IPS DF 19.7 (cell line): Measurements from ENCODE around the gene ADARB1.
"Not testable (repeated sequence)": the region's sequence is repeated elsewhere in the genome, so short reads cannot be mapped to it uniquely, and the experiment has no call there.

Experiments
- DNase-seq: peaks from one replicate; pipeline ENCODE4 v3.0.0-alpha.2; 2013; ENCODE audit warnings: low read depth, low spot score

Gene ADARB1

DNA sequence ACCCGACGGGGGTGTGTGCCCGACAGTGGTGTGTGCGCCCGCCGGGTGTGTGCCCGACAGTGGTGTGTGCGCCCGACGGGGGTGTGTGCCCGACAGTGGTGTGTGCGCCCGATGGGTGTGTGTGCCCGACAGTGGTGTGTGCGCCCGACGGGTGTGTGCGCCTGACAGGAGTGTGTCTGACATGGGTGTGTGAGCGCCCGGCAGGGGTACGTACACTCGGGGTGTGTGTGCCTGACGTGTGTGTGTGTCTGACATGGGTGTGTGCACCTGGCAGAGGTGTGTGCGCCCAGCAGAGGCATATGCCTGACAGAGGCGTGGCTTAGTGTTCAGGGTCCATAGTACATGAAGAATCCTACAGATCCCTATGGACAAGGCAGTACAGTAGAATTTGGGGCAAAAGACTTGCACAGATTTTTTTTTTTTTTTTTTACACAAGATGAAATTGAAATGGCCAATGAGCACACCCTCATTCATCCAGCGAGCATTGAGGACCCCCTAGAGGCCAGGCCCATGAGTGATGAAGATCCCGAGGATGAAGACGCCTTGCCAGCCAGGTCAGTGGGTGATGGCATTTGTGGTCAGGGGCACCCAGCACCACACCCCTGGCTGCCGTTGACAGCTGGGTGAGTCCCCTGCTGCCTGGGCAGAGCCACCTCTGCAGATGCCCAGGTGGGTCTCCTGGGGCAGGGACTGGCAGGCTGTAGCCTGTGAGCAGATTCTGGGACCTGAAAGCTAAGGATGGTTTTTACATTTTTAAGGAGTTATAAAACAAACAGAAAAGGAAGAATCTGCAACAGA is 60.1 kb downstream of the ADARB1 start:
- no peak for DNase-seq

DNA sequence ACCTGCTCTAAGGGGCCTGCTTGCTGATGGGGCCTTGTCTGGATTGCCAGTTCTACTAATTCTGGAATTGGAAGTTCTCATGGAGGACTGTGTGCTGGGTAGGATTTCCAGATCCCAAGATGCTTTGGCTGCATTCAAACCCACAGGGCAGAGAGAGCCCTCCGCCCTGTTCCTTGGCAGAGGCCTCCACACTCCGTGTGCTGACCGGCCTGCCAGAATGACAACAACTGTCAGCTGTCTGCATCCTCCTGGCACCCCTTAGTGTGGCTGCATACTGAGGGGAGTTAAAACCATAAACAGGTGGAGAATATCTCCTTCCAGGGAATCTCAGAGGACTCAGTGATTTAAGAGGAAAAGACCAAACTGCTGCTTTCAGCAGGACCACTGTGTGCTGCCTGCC is 60.7 kb downstream of the ADARB1 start:
- DNase-seq, result no peak

DNA sequence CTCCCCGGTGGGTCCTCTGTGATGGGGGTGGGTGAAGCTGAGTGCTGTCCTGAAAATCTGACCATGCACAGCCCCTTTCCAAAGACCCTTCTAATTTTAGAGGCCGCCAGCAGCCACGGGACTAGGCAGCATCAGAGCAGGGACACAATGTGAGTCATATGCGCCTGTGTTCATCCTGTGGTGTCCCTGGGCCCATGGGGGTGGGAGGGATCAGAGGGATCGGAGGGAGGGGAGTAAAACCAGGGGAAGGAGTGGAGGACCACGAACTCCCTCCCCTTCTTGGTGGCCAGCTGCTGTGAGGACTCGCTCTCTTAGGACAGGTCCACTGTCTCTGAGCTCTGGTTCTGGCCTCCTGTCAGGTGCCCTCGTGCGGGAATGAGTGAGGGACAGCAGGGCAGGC is 61.5 kb downstream of the ADARB1 start:
- DNase-seq, result no peak

DNA sequence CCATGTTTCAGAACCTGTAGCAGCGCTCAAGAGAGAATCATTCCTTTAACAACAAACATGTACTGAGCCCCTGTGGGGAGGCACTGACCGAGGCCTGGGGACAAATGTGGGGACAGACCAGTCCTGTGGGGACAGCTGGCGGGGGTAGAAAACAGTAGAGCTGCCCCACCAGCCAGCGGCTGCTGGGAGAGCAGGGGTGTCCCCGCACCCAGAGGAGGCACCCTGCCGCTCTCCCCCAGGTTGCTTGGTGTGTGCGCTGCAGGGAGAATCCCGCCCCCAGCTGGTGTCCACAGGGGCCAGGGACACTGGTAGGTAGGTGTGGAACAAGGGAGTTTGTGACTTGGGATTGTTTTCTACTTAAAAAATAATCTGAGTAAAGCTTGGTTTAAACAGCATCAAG is 62.1 kb downstream of the ADARB1 start:
- no peak for DNase-seq

DNA sequence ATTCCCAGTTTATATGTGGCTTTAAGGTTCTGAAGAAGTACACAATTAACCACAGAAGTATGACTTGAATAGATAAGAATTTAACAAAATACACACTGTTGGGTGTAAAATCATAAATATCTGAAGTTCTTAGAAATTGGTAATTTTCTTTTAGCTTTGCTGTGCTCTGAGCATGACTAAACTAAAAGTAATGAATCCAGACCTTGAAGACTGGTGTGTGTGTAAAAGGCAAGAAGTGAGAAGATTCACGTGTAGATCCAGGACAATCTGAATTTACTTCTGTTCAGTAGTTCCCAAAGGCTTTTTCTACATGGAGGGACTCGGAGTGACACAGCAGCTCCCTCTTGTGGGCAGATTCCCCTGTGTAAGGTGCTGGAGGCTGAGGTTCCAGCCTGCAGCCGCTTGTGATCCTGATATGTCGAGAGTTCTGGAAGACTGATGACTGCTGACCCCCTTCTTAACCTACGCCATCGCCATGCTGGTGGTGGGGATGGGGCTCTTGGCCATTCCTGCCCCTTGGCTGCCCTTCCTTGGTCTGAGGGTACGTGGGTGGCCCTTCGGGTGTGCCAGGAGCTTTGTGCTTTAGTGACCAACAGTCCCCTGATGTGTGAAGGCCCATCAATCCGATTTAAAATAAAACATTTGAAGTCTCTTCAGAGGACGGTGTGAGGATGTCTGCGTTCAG is 62.7 kb downstream of the ADARB1 start:
- DNase-seq, result peak; percentile 56

DNA sequence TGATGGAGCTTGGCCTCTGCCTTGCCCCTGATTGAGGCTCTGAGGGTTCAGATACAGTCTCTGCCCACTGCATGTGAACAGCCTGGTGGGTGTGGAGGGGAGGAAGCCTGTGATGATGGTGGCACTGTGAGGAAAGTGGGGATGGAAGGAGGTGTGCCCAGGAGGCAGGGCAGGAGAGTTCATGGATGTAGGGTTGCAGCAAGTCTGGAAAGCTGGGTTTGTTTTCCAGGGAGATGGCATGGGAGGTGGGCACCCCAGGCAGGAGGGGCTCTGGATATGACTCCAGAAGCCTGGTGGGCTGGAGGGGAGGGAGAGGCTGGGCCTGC is 63.2 kb downstream of the ADARB1 start:
- no peak for DNase-seq

DNA sequence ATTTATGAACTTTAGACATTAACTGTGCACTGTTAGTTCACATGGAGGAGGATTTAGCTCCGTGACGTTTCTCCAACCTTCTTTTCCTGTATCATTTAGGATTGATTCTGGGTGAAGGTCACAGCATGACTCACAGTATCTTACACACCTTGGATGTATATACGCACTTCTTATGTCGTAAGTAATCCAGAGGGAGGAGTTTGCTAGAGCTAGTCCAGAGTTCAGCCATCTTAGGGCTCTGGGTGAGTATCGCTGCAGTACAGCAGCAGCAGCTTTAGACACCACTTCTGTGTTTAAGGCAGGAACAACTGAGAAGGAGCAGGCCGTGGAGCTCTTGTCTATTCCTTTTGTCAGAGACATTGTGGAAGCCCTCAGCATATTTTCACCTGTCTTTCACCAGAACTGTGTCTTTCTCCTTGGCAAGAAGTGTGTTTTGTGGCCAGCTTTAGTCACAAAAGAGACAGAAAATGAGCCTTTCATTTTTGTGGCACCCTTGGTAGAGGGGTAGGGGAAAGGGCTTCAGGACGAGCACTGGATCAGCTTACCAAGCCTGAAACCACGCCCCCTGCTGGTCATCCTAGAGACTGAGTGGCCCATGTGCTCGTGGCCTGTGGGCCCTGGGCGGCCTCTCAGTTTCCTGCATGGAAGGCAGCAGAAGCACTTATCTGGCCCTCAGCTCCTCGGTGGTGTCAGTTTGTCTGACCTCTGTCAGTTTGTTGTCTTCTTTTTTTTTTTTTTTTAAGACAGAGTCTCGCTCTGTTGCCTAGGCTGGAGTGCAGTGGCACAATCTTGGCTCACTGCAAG is 64.0 kb downstream of the ADARB1 start:
- peak; percentile 52 for DNase-seq

DNA sequence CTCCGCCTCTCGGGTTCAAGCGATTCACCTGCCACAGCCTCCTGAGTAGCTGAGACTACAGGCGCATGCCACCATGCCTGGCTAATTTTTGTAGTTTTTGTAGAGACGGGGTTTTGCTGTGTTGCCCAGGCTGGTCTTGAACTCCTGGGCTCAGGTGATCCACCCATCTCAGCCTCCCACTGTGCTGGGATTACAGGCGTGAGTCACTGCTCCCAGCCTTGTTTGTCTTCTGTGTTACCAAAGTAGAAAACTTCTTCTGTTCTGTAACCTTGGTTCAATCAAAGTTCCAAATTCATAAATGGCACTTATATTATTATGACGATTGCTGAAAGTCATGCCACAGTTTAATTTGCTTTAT is 64.6 kb downstream of the ADARB1 start:
- DNase-seq, result not testable (repeated sequence)

DNA sequence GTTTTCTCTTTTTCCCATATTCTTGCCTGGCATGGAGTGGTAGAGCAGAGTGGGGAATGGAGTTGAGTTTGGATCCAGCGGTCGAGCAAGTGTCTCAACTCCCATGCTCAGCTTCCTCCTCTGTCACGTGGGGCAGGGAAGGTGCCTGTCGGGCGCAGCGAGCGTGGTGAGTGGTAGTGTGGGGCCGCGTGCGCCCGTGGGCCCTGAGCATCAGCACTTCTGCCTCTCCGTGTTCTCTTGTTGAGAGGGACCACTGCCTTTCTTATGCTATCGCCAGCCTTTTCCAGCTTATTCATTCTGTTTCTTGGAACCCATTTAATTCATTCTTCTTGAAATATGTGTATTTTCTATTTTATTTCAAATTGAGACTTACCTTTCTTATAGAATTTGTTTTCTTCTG is 65.1 kb downstream of the ADARB1 start:
- DNase-seq, result no peak

DNA sequence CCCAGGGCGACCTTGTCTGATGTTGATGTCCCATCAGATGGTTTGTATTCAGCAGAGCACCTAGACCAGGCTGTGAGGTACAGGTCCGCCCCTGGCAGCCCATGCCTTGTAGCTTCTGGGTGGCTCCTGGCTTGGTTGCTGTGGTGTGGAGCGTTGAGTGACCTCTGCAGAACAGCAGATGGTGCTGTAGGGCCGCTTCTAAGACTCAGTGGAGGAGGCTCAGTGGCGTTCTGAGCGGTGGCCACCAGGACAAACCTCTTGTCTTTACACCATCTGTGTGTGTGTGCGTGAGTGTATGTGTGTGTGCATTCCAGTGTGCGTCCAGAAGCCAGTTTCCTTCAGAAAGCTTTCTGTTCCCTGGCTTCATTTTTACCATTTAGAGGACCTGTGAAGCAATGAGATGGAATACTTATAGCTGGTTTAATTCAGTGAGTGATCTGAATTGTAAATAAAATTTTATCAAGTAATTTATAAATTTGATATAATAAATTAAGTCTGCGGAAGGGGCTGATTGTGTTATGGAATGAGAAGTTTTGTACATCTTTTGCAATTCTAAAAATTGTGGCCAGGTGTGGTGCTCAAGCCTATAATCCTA is 66.1 kb downstream of the ADARB1 start:
- DNase-seq, result peak; percentile 90

DNA sequence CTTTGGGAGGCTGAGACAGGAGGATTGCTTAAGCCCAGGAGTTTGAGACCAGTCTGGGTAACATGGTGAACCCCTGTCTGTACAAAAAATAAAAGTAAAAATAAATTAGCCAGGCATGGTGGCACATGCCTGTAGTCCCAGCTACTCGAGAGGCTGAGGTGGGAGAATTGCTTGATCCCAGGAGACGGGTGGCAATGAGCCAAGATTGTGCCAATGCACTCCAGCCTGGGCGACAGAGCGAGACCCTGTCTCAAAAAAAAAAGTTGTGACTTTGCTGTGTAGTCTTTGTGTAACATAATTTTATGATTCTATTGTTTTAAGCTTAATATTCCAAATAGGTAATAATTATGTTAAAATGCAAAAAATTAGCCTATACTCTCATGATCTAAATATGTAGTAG is 66.6 kb downstream of the ADARB1 start:
- not testable (repeated sequence) for DNase-seq

DNA sequence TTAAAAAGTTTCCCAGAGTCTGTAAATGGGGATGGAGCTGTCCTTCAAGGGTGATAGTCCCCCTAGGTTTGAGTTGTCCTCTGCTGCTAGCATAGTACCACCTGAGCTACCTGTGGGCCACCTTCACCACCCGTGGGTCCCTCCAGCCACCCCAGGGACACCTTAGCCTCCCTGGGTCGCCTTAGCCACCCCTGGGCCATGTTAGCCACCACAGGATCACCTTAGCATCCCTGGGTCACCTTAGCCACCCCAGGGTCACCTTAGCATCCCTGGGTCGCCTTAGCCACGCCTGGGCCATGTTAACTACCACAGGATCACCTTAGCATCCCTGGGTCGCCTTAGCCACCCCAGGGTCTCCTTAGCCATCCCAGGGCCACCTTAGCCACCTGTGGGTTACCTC is 67.1 kb downstream of the ADARB1 start:
- DNase-seq, result no peak

DNA sequence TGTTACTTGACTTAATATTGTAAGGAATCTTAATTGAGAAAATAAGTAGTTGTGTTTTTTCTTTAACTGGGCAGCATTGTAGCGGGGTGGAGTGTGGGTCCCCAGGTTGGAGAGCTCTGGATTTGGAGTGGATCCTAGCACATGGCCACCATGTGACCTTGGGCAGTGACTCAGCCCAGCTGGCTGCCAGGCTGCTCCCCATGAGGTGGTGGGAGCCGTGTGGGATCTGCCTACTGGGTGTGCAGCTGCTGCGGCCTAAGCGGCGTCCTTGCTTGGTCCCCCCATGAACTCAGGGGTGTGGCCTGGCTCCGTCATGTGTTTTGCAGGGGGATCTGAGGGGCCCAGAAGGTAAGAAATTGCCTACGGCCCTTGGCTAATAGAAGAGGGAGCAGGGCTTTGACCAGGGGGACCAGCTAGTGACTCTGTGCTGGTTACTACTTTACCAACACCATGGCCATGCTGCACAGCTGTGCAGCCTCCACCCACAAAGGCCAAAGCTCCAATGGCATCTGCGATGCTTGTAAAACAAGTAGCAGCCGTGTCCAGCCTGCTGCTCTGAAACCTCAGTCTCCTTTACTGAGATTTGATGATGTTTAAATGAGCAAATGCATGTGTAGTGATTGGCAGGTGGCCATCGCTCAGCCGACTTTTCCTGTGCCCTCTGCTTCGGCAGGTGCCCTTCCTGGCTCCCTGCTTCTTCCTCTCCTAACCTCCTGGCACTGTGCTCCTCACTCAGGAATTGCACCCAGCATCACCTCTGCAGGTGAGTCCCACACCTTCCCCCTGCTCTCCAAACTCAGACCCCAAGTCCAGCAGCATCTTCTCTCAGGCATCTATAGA is 68.3 kb downstream of the ADARB1 start:
- DNase-seq, result no peak

DNA sequence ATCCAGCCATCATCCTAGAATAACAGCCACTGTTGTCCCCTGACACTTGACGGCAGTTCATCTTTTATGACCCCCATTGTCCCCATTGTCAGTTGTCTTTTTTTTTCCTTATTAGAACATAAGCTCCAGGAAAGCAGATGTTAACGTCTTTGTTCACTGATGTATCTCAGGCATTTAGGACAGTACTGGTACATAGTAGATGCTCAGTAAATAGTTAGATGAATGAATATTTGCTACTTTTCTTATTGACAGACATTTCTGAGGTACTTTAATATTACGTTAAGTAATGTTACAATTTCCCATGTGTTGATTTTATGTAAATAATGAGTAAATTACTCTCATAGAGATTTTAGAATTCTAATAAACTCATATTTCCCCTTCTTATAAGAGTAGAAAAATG is 69.5 kb downstream of the ADARB1 start:
- DNase-seq, result no peak

DNA sequence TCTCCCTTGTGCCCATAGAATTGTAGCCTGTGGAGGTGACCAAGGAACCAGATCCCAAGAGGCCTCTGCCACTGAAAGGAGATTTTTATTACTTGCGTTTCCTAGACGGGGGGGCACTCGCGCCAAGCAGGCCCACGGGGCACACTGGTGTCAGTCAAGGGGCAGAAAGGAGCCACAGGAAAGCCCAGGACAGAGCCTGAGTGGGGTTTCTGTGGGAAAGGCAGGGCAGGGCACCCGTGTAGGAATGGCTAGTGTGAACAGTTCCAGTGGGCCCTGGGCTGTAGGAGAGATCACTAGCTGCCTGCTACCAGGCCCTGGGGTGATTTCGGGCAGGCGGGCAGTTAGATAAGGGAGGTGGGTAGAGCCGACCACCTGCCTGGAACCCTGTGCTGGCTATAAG is 70.8 kb downstream of the ADARB1 start:
- no peak for DNase-seq

DNA sequence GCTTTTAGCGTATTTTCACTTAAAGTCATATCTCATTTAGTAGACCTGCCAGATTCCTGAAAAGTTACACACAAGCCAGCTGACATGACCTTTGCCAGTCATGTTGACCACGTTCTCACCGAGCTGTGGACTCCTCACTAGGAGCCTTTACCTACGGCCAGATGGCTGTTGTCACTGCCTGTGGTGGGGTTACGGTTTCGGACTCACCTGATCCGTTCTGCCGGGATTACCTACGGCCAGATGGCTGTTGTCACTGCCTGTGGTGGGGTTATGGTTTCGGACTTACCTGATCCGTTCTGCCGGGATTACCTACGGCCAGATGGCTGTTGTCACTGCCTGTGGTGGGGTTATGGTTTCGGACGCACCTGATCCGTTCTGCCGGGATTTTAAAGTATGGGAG is 71.5 kb downstream of the ADARB1 start:
- not testable (repeated sequence) for DNase-seq

DNA sequence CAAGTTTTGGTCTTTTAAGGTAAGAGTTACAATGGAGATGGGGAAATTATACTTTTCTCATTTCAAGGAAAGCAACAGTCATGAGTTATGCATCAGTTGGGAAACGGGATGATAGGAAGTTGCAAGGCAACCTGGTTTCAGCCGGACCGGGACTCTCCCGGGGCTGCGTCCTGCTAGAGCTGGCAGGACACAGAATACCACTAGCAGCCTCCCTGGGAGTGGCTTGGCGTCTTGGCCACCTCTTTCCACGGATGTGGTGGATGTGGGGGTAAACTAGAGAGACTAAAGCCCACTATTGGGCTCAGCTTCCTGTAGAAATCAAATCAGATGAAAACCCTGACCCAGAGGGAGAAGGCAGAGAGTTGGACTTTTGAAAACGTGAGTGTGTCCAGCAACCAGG is 71.9 kb downstream of the ADARB1 start:
- DNase-seq, result no peak

DNA sequence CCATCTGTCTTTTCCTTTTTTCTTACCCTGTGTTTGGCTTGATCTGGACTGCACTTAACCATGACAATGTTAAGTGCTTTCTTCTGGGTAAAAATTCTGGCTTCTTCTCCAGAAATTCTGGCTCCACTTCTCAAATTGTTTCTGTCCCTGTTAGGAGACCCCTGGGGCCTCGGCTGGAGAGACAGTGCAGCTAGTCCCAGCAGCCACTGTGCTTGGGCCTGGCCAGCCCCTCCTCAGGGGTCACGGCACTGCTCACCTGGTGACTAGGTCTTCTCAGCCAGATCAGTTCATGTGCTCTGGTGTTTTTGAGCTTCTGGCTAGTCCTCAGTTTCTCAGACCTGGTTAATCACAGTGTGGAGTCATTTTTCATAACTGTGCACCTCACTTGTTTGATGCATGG is 72.4 kb downstream of the ADARB1 start:
- DNase-seq, result no peak

DNA sequence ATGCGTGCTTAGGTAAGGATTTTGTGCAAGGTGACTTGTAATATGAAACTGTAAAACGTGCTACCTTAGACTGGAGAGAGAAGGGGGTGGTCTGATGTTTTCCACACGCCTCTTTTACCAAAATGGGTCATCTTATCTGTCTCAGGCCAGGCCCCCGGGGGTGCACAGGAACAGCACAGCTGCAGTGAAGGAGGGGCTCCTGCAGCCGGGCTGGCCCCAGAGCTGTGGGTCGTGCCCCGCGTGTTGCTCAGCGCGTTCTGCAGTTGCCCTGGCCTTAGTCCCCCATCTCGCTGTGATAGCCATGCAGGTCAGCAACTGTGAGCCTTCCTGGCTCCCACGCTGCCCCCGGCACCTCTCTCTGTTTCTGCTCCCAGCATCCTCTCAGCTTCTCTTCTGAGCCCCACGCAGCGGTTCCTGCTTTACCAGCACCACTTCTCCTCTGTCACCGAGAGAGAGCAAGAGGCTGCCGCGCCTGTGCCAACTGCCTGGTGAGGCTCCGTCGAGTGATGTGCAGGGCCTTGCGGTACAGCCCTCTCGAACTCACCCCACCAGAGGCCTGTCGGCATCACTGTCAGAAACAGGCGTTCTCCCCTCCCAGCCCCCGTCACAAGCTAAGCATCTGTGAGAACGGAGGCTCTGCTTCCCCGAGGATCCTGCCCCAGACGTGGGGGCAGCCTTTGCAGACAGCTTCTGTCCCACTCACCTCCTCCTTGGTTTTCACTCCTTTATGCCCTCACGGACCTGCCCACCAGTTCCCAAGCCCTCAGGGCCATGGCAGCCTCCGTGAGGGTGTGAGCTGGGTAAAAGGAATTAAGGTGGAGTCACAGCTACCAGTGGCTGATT is 73.3 kb downstream of the ADARB1 start:
- no peak for DNase-seq

DNA sequence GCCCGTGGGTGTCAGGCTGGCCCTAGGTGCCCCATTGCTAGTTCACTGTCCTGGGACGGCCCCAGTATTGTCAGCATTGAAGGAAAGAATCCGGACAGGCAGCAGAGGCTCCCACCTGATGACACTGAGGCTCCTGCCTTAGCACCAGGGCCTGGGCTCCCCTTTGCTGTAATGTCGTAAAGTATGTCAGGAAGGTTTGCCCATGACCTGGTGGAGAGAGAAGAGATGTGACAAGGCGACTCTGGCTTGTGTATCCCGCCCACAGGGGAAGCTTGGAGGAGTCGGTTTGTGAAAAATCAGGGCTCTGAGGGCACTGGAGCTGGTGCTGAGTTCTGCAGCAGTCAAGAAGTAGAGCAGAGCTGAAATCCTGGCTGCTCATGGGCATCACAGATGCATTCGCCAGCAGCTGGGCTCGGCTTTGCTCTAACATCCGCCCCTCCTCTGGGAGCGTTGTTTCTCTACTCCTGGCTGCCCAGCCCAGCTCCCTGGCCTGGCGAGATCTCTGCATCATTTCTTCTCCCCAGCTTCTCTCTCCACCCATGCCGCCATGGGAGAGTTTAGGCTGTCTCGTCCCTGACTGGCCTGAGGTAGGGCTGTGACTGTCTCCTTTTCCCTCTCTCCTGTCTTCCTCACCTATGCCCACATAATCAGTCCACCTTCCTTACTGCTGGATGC is 74.1 kb downstream of the ADARB1 start:
- no peak for DNase-seq
